RPMI8226 (cell line): ENCODE data around the gene GSN.

Experiments used
- DNase-seq: peaks from one replicate; pipeline ENCODE4 v3.0.0-alpha.2; 2015

Gene GSN

DNA sequence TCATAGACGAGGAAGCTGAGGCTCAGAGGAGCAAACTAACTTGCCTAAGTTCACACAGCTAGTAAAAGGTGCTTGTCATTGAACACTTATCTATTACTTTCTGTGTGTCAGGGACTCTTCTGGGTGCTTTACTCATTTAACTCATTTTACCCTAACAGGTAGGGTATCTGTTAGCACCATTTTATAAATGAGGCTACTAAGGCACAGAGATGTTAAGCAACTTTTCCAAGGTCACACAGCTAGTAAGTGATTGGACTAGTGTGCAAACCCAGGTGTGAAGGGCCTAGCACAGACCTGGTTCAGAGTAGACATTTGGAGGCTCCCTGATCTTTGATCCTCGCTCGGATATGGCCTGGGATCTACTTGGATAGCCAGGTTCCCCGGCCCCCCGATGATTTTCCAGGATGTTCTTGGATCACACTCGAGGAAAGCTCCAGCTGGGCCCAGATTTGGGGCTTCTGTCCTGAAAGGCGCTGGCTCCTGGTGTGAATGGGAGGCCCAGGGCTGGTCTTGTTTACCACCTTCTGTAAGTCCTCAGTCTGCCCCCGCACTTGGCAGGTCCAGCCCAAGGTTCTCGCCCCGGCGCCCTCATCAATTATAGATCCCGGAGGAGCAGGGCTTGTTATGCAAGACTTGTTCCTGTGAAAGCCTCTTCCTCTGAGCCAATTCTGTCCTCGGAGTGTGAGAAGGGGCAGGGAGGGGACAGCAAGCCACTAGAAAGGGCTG lies 37.5 kb downstream of the GSN start:
- no peak for DNase-seq

DNA sequence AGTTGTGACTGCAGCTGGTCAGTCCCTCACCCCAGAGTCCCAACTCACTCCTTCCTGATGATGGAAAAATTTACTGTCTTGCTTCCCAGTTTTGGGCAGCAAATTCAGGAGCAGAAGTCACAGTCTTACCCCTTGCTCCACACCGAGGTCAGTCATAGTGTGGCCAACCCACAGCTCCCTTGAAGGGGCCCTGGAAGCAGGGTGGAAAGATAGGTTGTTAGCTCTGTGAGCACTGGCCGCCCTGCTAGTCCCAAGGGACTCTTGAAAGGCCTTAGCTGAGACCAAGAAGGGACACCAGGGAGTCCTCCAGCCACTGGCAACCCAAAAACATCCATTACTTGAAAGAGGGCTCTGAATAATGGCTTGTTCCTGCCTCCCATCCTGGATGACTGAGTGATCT lies 40.0 kb downstream of the GSN start:
- DNase-seq, result no peak

DNA sequence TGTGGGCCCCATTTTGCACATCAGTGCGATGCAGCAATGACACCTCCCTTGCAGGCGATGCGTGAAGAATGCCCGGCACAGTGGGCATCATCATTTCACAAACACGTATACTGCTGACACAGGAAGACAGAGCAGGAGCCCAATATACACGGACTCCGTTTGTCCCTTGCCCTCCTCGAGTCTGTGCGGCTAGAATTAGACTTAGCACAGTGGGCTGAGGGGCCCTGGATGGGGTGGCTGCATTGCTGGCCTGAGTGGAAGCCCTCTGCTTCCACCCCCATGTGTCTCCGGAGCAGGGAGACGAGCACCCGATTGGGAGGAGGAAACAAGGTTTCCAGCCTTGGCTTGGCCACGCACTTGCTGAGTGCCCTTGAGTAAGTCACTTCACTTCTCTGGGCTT lies 40.8 kb downstream of the GSN start:
- no peak for DNase-seq

DNA sequence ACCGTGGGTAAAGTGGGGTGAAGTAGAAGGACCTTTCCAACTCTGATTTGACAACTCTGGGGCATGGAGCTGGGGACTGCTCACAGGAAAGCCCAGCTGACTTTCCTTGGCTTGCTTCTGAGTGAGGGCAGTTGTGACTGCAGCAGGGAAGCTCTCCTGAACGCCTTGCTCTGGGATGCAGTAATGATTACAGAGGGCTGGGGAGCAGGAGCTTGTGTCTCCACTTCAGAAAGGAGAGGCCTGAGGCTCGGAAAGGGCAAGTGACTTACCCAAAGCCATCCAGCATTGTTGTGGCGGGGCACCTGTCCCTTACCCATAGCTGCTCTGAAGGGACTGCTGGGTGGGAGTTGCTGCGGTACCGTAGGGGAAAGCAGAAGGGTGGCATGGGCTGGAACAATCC lies 41.2 kb downstream of the GSN start:
- DNase-seq, result no peak

DNA sequence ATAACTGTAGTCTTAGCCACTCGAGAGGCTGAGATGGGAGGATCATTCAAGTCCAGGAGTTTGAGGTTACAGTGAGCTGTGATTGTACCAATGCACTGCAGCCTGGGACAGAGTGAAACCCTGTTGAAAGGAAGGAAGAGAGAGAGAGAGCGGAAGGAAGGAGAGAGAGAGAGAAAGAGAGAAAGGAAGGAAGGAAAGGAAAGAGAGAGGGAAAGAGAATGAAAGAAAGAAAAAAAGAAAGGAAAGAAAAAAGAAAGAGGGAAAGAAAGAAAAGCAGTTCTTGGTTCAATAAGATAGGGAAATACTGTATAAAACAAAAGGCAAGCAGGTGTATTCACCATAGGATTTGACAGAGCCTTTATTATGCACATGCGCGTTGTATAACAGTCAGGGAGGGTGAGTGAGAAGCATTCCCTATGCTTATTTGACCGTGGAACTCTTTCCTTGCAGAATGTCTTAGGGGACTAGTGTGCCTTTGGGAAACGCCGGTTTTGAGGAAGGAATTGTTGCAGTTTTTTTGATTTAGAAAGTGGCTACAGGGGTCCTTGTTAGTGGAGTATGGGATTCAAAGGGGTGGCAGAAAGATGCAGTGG lies 42.0 kb downstream of the GSN start:
- no peak for DNase-seq

DNA sequence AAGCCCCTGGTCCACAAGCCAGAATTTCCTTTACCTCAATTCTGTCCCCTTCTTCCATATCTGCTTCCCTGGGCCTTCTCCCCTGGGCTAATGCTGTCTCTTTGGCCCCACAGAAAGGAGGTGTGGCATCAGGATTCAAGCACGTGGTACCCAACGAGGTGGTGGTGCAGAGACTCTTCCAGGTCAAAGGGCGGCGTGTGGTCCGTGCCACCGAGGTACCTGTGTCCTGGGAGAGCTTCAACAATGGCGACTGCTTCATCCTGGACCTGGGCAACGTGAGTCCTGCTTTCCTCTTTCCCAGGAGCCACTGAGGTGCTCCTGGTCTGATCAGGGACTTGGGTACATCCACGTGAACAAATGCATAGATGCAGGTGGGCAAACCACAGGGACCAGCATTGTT lies 42.6 kb downstream of the GSN start:
- no peak for DNase-seq

DNA sequence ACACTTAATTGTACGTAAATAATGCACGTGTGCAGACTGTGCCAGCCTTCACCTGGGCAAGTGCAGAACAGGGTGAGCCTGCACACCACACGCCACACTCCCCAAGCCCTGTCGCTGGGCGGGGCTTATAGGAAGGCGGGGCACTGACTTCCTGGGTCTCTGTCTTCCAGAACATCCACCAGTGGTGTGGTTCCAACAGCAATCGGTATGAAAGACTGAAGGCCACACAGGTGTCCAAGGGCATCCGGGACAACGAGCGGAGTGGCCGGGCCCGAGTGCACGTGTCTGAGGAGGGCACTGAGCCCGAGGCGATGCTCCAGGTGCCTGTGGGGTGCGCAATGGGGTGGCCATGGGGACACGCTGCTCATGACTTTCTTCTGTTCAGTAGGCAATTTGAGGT lies 44.2 kb downstream of the GSN start:
- DNase-seq, result no peak

DNA sequence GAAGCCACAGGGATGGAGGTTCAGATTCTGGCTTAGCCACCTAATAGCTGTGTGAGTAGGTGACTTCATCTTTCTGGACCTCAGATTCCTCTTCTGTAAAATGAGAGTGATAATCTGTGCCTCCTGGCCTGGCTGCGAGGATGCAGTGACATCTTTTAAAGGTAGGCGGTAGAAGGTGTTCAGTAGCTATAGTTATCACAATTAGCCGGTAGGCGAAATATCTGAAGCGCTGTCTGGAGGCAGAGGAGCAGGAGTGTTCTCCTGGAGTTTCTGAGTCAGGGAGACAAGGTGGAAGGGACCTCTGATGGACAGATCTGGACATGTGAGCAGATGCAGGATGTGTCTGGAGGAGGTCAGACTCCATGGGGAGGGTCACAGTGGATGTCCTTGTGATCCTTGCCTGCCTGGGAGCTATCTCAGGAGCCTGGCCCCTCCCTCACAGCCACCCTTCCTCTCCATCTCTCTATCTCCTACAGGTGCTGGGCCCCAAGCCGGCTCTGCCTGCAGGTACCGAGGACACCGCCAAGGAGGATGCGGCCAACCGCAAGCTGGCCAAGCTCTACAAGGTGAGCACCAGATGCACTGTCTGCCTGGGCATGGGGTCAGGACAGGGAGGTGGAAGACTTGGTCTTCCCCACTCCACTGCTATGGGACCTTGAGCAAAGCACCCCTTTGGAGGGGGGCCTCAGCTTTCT lies 45.6 kb downstream of the GSN start:
- no peak for DNase-seq

DNA sequence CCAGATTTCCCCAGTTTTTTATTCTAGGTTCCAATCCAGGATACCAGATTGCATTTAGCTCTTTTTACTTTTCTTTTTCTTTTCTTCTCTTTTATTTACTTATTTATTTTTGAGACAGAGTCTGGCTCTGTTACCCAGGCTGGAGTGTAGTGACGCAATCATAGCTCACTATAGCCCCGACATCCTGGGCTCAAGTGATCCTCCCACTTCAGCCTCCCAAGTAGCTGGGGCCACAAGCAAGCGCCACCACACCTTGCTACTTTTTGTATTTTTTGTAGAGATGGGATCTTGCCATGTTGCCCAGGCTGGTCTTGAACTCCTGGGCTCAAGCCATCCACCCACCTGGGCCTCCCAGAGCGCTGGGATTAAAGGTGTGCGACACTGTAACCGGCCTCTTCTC lies 48.4 kb downstream of the GSN start:
- DNase-seq, result no peak

DNA sequence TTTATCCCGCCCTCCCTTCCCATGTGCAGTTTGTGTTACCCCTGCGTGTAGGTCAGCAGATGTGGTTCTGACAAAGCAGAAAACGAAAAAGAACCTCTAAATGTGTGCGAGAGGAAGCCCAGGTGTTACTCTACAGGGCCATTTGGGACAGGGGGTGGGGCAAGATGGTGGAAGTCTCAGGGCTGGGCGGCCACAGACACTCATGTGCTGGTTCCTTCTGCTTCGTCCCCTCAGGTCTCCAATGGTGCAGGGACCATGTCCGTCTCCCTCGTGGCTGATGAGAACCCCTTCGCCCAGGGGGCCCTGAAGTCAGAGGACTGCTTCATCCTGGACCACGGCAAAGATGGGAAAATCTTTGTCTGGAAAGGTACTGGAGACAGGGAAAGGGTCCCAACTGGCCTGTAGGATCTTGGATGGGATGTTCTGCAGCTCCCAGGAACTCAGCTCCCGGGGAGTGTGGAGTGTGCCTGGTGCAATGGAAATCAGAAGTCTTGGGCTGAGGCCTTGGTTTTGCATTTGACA lies 49.0 kb downstream of the GSN start:
- DNase-seq, result no peak

DNA sequence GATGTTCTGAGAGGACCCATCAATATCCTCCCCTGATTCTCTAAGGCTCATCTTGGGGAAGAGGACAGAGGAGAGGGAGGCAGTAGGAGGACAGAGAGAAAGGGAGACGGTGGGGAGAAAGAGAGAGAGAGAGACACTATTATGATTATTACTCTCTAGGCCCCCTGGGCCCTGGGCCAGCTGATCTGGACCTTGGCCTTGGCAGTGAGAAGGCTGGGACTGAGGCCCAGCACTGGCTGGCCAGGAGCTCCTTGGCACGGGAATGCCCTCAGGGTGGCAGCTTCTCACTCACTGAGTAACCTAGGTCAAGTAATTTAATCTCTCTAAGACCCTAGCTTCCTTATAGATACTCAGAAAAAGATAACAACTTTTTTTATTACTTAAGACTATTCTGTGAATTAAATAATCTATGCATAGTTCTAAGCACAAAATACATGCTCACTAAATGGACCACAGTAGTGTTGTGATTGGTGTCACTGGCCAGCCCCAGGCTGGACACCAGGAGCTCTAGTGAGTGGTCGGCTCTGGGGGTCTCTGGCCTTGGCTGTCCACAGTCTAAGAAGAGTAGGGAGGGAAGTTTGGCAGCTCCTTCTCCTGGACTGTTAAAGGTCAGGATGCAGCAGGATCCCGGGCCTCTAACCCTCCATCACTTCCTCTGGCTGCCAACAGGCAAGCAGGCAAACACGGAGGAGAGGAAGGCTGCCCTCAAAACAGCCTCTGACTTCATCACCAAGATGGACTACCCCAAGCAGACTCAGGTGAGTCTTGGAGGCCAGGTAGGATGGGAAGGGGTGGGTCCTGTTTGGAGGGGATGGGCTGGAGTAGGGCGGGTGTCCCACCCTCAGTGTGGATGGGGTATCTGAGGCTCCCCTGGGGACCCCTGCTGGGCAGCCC lies 50.0 kb downstream of the GSN start:
- DNase-seq, result no peak

DNA sequence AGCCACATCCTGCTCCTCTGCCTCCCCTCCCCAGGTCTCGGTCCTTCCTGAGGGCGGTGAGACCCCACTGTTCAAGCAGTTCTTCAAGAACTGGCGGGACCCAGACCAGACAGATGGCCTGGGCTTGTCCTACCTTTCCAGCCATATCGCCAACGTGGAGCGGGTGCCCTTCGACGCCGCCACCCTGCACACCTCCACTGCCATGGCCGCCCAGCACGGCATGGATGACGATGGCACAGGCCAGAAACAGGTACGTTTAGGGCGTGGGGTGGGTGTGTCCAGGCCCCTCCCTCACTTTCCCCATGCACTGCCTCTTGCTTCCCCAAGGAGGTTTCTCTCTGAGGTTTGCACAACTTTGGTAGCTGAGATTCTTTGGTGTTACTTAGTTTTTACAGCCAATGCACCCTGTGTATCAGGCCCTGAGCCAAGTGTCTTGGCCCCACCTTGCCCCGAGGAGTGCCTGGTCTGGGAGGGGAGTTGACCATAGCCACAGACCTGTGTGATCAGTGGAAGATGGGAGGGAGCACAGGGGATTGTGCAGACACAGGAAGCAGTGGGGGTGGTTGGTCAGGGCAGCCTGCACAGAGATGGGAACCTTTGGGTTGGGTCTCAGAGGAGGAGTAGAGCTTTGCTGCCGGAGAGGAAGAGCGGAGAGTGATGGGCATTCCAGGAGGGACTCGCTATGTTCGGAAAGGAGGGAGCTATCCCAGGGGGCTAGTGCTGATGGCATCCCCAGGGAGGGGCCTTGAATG lies 50.8 kb downstream of the GSN start:
- DNase-seq, result no peak

DNA sequence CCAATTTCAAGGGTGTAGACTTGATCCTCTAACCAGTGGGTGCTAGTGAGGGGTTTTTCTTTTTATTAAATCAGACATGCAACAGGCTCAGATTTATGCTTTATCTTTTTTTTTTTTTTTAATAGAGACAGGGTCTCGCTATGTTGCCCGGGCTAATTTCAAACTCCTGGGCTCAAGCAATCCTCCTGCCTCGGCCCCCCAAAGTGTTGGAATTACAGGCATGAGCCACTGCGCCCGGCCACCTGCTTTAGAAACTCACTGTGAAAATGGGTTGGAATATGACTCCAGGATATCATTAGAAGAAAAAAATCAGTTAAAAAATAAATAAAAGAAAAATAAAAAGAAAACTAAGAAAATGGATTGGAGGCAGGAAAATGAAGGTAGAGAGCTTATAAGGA lies 51.4 kb downstream of the GSN start:
- DNase-seq, result no peak

DNA sequence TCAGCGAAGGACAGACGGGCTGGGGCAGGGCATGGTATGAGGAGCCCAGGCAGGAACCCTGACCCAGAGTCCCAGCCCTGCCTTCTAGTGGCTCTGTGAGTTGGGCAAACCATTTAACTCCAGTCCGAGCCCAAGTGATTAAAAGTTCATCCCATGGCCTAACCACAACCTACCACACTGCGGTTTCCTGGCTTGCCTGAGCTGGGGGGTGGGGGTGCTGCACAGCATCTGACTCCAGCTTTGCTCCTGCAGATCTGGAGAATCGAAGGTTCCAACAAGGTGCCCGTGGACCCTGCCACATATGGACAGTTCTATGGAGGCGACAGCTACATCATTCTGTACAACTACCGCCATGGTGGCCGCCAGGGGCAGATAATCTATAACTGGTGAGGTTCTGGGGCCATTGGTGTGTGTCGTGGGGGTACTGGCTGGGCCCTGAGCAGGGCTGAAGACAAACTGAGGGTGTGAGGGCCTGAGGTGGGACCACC lies 53.1 kb downstream of the GSN start:
- DNase-seq, result no peak

DNA sequence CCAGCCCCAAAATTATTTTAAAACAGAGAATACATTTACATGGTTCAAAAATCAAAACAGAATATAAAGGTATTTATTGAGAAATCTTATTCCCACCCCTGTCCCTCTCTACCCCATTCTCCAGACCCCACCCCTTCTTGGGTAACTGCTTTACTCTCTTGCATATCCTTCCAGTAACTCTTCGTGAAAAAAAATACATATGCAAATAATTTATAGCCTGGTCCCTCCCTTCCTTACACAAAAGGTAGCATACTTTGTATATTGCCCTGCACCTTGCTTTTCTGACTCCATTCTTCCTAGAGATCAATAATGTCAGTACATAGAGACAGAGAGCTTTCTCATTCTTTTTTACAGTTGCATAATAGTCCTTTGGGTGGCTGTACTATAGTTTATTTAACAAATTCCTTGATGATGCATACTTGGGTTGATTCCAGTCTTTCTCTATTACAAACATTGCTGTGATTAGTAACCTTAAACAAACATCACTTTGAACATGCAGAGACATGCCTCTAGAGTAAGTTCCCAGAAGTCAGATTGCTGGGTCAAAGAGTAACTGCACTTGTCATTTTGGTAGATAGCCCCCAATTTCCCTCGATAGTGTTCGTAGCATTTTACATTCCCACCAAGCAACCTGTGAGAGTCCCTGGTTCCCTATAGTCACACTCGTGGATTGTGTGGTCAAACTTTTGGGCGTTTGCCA lies 54.2 kb downstream of the GSN start:
- DNase-seq, result peak; percentile 64

DNA sequence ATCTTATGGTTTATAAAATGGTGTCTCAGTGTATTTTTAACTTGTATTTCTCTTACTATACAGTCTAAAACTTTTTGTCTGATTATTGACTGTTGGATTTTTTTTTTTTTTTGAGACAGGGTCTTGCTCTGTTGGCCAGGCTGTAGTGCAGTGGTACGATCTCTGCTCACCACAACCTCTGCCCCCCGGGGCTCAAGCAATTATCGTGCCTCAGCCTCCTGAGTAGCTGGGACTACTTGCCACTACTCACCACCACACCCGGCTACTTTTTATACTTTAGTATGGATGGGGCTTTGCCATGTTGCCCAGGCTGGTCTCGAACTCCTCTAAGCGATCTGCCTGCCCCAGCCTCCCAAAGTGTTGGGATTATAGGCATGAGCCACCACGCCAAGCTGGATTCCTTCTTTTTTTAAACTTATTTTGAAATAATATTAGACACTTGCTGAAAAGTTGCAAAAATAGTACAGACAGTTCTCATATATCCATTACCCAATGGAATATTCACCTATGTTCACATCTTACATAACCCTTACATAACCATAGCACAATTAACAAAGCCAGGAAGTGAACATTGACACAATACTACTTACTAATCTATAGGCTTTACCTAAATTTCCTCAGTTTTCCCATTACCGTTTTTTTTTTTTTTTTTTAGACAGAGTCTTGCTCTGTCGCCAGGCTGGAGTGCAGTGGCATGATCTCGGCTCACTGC lies 54.9 kb downstream of the GSN start:
- no peak for DNase-seq

DNA sequence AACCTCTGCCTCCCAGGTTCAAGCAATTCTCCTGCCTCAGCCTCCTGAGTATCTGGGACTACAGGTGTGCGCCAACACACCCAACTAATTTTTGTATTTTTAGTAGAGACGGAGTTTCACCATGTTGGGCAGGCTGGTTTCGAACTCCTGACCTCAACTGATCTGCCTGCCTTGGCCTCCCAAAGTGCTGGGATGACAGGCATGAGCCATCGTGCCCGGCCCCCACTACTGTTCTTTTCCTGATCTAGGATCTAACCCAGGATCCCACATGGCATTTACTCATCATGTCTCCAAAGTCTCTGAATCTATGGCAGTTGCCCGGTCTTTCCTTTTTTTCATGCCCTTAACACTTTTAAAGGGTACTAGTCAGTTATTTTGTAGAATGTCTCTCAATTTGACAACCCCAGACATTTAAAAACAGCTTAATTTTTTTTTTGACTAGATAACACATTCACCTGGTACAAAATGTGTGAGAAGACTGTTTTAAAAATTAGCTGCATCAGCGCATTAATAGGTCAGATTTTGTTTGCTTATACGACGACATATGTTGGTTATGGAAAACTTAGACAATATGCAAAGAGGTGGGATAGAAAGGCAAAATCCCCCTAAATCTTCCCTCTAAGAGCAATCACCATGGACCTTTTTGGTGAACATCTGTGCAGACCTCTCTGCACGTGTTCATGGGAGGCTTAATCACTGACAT lies 55.6 kb downstream of the GSN start:
- DNase-seq, result no peak

DNA sequence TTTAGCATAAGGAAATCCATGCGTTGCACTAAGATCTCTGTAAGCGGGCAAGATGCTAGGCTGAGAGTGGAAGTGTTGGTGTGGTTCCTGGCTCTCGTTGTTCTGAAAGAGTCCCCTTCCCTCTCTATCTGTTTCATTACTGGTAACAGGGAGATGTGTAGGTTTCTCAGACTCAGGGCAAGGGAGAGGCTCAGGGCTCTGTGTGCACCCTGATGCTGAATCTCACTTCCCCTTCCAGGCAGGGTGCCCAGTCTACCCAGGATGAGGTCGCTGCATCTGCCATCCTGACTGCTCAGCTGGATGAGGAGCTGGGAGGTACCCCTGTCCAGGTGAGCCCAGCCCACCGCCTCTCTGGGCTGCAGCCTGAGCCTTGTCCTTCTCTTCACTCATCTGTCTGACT lies 56.4 kb downstream of the GSN start:
- DNase-seq, result peak; percentile 84

DNA sequence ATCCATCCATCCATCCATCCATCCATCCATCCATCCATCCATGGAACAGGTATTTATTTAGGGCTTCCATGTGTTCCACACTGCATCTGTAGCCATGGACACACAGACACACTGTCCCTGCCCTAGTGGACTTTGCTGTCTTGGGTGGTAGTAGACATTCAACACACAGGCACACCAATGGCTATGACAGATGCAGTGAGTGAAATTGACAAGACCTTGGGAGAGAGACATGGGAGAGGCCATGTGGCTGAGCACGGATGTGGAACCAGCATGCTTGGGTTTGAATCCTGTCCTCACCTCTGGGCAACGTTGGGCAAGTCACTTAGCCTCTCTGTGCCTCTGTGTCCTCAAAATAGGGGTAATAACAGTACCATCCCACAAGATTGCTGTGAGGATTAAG lies 56.8 kb downstream of the GSN start:
- no peak for DNase-seq

DNA sequence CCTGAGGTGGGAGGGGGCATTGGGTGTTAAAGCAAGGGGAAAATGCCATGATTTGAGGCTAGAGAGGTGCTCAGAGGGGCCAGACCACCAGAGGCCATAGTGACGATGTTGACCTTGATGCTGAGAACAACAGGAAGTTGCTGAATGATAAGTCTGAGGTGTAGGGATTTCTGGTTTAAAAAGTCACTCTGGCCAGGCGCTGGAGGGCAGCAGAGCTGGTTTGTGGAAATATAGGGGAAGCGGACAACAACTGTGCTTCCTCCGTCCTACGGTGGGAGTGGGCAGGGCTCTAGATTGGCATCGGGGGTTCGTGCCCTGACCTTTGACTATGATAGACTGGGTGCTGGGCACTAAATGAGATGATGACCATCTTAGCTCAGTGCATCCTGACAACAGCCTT lies 57.4 kb downstream of the GSN start:
- DNase-seq, result no peak
